ENCODE data around the gene ZNF516.
"Not testable (repeated sequence)": the region's sequence is repeated elsewhere in the genome, so short reads cannot be mapped to it uniquely, and the experiment has no call there.

ZNF516 gene

DNA sequence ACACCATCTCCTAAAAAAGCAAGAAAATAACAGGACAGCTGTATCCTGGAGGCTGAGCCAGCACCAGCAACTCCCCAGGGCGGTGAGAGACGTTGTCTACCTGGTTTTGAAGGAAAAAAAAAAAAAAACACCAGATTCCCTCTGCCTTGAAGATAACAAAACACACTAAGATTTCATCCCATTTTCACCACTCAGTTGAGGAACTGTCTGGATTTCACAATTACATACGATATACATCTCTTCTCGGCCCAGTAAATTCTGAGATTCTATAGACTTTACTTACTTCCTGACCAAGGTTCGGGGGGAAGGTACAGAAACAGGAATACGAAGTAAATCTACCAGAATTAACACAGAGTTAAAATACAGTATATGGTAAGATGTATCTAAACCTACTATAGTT lies 8.5 kb downstream of the ZNF516 start:
- Mint-ChIP-seq H3K36me3 (peaks cover 3% of the 10 kb centered on the region), H3K9me3 (no peaks in the 10 kb centered on the region), H3K27ac (no peak overlapping the region), H3K4me1 (peaks cover 45% of the 10 kb centered on the region), H3K4me3 (no peak overlapping the region), H3K27me3 (no peaks in the 10 kb centered on the region)

DNA sequence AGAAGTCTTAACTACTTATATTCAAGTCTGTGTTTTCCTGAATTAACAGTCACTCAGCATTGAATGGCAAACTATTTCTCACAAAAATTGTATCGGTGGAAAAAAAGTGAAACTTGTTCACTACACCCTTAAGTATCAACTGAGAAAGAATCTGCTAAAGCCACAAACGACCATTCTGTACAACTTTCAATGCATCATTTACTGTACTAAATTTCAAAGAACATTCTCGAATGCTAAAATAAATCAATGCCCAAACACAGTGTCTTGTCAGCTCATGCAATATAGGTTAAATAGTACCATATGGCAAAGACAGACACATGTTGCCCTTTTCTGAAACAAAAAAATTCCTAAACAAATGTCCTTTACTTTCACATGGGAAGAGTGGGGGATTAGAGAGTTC lies 9.0 kb downstream of the ZNF516 start:
- Mint-ChIP-seq H3K36me3 (peaks cover 3% of the 10 kb centered on the region), H3K27ac (no peak overlapping the region), H3K4me3 (no peak overlapping the region), H3K9me3 (no peaks in the 10 kb centered on the region), H3K27me3 (no peaks in the 10 kb centered on the region), H3K4me1 (peaks cover 48% of the 10 kb centered on the region)

DNA sequence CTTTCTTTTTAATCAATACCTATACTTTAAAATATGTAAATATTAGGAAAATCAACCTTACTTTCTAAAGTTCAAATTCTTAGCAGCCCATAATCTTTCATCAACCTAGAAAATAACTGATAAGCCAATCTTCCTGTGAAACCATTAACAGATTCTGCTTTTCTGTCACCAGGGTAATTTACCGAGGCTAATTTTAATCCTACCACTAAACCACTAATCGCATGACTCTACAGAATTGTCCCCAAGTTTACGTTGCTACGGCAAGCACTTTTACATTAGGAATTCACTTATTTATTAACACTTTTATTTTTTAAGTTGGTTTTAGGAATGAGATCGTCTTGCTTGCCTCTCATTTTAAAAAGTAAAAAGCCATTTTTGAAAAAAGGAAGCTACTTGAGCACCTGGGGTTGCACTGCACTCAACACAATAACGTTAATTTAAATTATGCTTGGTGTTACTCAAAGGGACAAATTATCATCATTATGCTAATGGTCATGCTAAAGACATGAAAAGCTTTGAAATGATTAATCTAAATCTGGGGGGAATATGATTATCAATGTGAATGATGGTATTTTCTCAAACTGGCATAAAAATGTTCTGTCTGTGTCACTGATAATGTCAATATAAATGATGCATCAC lies 10.2 kb downstream of the ZNF516 start:
- Mint-ChIP-seq H3K36me3 (peaks cover 3% of the 10 kb centered on the region), H3K4me3 (no peak overlapping the region), H3K4me1 (peaks cover 38% of the 10 kb centered on the region)

DNA sequence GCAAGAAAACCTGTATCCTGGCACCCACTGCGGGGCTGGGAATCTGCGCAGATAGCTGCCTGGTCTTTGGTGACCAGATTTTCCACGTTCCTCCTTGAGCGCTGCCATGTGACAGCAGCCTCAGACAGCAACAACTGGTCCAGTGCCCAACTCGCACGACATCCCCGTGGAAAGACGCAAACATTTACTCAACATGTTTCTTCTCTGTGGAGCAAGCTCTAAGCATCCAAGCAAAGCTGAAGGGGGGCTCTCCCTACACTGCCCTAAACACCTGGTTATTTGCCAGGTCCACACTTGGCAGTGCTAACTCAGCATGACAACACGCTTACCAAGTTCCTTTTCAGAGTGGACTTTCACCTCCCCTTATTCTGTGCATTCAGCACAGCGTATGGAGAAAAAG lies 11.3 kb downstream of the ZNF516 start:
- Mint-ChIP-seq H3K27me3 (no peaks in the 10 kb centered on the region), H3K36me3 (peaks cover 3% of the 10 kb centered on the region), H3K4me3 (no peak overlapping the region), H3K4me1 (peaks cover 37% of the 10 kb centered on the region), H3K27ac (no peak overlapping the region), H3K9me3 (no peaks in the 10 kb centered on the region)

More for the DNA sequence above, 10.2 kb downstream of the ZNF516 start:
- Mint-ChIP-seq H3K27me3 (no peaks in the 10 kb centered on the region), H3K27ac (no peak overlapping the region), H3K9me3 (no peaks in the 10 kb centered on the region)

DNA sequence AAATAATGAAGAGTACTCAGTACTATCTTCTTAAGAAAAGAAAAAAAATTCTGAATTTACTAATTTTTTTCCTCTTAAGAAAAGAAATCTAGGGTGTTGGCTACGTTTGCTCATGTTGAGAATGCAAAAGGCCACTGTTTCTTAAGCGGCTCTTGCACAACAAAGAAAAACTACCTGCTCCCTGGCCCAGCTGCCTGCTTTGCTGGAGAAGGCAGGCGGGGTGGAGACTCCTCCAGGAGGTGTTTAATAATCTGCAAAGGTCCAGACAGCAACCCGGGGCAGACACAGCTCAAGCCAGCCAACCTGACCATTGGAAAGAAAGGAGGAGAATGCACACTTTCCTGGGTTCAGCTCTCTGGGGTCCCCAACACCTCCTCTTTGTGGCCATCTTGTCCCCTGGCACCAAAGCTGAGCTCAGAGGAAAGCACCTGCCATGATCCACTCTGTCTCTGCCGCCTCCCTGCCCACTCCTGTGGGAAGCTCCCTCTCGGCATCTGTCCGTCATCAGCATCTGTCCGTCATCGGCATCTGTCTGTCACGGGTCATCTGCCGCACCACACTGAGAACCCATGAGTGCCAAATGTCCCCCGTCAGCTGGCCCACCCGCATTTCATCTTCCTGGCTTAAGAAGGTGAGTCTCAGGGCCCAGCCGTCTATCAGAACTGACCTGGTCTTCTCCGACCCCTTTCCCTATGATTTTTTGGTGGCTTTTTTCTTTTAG lies 11.9 kb downstream of the ZNF516 start:
- Mint-ChIP-seq H3K27ac (no peak overlapping the region), H3K4me1 (peaks cover 38% of the 10 kb centered on the region), H3K9me3 (no peaks in the 10 kb centered on the region), H3K36me3 (peaks cover 3% of the 10 kb centered on the region), H3K27me3 (no peaks in the 10 kb centered on the region), H3K4me3 (no peak overlapping the region)

DNA sequence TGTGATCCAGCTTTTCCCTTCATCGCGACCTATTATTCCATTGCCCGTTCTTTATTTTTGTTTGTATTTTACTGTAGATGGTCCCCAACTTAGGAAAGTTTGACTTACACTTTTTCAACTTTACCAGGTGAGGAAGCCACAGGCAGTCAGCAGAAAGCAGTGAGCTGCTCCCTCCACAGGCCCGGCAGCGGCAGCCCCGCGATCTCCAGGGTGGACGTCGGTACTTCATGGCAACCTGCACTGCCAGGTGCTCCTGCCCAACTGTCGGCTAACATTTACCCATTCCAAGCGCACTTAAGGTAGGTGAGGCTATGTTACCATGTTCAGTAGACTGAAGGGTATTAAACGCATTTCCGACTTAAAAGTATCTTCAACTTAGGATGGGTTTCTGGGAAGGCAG lies 12.8 kb downstream of the ZNF516 start:
- H3K36me3 Mint-ChIP-seq = peaks cover 3% of the 10 kb centered on the region
- no peak overlapping the region for H3K4me3 Mint-ChIP-seq
- no peak overlapping the region for H3K27ac Mint-ChIP-seq
- no peaks in the 10 kb centered on the region for H3K27me3 Mint-ChIP-seq
- H3K9me3 Mint-ChIP-seq = no peaks in the 10 kb centered on the region
- peaks cover 42% of the 10 kb centered on the region for H3K4me1 Mint-ChIP-seq

DNA sequence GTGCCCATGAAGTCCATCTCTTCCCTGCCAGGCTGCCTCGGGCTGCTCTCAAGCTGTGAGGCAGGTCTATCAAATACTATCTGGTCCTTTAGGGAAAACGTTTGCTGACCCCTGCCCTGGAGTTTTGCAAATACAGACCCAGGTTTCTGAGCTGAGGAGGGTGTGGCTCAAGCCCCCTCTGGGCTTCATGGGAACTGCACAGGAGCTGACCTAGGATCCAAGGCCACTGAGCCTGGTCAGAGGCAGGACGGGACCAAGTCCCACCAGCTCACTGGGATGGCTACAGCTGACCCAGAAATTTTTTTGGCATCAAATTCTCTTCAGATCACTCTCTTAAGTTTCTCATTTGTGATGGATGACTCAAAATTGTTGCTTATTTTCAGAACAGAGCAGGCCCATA lies 14.1 kb downstream of the ZNF516 start:
- Mint-ChIP-seq H3K27me3 (no peaks in the 10 kb centered on the region), H3K36me3 (peaks cover 3% of the 10 kb centered on the region), H3K4me1 (peaks cover 46% of the 10 kb centered on the region), H3K27ac (no peak overlapping the region), H3K4me3 (no peak overlapping the region), H3K9me3 (no peaks in the 10 kb centered on the region)

DNA sequence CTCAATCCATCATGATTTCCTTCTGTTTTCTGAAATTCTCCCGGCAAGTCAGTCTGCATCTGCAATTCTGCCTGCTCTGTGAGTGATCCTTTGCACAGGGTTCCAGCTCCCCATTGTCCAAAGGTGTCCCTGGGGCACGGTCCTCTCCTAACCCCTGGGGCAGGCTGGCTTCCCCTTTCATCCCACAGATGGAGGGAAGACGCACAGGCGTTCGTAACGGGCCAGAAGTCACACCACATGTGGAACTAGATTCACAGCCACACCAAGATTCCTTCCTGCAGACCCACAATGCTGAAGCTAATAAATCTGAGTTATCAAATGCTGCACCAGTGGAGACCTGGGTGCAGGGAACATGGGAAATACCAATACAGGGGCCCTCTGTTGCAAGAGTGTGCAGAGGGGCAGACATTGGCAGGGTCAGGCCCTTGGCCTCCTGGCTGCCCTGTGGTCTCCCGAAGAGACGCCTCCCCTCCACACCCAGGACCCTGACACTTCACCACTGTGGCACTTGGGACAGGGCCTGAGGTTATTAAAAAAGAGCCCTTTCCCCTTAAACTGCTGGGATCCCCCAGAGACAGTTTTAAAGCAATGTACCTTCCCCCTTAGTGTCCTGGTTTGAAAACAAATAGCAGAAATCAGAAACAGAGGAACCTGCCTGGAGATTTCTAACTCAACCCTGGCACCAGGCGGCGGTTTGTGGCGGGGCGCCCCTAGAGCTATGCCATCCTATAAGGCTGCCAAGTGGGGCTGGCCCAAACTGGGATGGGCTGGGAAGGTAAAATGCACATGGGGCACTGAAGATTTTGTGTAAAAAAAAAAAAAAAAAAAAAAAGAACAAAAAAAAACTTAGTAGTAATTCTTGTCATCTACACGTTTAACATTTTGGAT lies 15.4 kb downstream of the ZNF516 start:
- no peak overlapping the region for H3K27ac Mint-ChIP-seq

DNA sequence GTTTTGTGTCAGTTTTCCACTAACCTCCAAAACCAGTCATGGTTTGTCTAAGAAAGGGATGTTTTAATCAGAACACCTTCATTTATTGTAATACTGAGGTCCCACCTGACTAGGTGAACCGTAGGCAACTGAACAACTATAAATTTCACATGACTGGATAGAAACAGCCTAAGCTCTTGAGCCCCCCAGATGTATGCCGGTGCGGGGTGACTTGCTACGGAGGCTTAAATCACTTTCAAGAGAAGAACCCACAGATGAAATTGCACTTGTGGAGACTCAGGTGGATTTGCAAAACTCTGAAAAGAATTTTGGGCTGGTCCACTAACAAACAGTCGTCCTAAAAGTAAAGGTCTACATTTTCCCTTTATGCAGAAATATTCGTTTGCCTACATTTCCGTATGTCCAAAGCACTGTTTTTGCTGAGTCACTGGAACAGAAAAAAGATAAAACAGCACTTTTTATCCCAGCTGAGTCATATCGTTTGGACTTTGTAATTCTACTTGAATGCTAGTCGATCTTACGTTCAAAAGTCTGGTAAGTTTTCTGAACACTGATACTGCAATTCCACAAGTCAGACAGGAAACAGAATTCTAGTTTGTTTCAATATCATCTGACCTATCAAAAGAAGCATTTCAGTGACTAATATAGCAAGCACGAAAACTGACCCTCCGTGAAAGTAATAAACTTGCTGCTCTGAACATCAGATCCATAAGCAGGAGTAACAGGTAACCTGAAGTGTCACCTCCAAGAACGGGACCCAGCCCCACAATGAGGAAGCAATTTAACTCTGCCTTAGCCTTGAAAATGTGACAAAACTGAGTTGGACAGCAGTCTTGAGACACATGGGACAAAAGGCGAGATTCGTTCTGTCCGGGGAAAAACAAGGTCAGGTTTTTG lies 18.1 kb downstream of the ZNF516 start:
- no peaks in the 10 kb centered on the region for H3K9me3 Mint-ChIP-seq
- H3K4me3 Mint-ChIP-seq = peak overlapping the region; percentile 66
- peaks cover 75% of the 10 kb centered on the region for H3K4me1 Mint-ChIP-seq
- H3K36me3 Mint-ChIP-seq = peaks cover 1% of the 10 kb centered on the region
- H3K27ac Mint-ChIP-seq = peak overlapping the region; percentile 71
- no peaks in the 10 kb centered on the region for H3K27me3 Mint-ChIP-seq

More for the DNA sequence above, 15.4 kb downstream of the ZNF516 start:
- peaks cover 48% of the 10 kb centered on the region for H3K4me1 Mint-ChIP-seq
- H3K27me3 Mint-ChIP-seq = no peaks in the 10 kb centered on the region
- H3K36me3 Mint-ChIP-seq = peaks cover 3% of the 10 kb centered on the region
- no peaks in the 10 kb centered on the region for H3K9me3 Mint-ChIP-seq
- H3K4me3 Mint-ChIP-seq = no peak overlapping the region

DNA sequence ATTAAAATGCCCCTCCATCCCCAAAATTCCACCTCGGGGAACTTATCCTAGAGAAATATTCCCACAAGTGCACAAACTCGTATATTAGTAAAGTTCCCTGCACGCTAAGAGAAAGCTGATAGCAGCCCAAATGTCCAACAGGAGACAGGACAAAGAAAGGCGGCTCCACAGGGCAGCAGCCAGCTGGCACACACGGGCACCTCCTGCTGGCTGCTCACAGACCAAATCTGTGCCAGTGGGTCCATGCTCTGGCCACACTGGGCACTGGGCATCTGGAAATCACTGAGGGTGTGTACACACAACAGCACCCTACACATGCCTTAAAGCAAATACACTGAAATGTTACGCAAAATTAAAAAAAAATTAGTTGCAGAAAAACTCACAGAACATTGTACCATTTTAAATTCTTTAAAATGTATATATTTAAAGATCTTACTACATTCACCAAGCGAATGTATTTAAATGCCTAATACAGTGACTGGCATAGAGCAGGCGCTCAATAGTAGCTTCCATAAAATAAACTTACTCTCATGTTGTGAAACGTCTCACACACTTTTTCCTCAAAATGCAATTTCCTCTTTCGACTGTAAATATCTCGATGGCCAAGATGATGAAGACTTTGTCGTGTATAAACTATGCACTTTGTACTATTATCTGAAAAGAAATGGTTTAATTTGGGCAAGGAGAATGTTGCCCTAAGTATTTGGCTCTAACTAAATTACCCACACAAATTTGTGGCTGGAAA lies 19.4 kb downstream of the ZNF516 start:
- H3K27ac Mint-ChIP-seq = no peak overlapping the region
- H3K4me1 Mint-ChIP-seq = peaks cover 81% of the 10 kb centered on the region
- no peaks in the 10 kb centered on the region for H3K9me3 Mint-ChIP-seq
- H3K27me3 Mint-ChIP-seq = no peaks in the 10 kb centered on the region
- peaks cover 2% of the 10 kb centered on the region for H3K36me3 Mint-ChIP-seq
- no peak overlapping the region for H3K4me3 Mint-ChIP-seq

DNA sequence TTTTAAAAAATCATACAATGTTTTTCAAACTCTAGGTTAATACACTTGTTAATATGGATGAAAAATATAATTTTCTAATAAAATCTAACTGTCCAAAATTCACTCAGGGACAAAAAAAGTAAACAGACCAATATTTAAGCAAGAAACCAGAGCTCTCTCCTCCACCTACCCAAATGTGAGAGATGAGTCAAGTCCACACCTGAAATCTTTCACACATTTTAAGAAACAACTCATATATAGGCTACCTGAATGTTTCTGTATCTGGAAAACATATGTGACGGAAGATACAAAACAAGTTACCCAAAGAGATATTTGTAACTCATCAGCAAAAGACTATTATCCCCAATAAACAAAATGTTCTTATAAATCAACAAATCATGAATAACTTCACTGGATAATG lies 20.2 kb downstream of the ZNF516 start:
- H3K36me3 Mint-ChIP-seq = peaks cover 2% of the 10 kb centered on the region
- H3K4me3 Mint-ChIP-seq = no peak overlapping the region
- H3K27ac Mint-ChIP-seq = no peak overlapping the region
- no peaks in the 10 kb centered on the region for H3K9me3 Mint-ChIP-seq
- H3K27me3 Mint-ChIP-seq = no peaks in the 10 kb centered on the region
- H3K4me1 Mint-ChIP-seq = peaks cover 85% of the 10 kb centered on the region

DNA sequence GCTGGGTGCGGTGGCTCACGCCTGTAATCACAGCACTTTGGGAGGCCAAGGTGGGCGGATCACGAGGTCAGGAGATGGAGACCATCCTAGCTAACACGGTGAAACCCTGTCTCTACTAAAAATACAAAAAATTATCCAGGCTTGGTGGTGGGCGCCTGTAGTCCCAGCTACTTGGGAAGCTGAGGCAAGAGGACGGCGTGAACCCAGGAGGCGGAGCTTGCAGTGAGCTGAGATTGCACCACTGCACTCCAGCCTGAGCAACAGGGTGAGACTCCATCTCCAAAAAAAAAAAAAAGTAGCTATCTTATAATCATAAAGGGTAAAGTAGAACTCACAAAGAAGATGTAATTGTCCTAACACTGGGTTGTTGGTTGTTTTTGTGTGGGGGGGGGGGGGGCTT lies 21.5 kb downstream of the ZNF516 start:
- H3K27me3 Mint-ChIP-seq, H3K27ac Mint-ChIP-seq, H3K4me3 Mint-ChIP-seq, H3K9me3 Mint-ChIP-seq, H3K36me3 Mint-ChIP-seq: not testable (repeated sequence)
- H3K4me1 Mint-ChIP-seq = peaks cover 87% of the 10 kb centered on the region

DNA sequence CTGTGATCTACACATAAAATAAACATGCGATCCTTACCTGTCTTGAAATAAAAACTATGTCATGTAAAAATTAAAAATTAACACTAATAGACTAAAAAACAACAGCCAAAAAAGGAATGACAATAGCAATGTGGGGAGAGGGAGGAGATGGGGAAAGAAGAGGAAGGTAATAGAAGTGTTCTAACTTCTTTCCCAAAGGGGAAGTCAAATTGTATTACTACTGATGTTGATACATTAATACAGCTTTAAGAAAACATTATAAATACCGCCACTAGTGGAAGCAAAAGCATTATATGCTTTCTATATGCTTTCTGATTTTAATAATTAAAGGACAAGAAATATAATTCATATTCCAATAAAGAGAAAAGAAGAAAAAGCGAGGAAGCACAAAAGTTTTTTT lies 22.2 kb downstream of the ZNF516 start:
- H3K4me3 Mint-ChIP-seq = no peak overlapping the region
- H3K9me3 Mint-ChIP-seq = no peaks in the 10 kb centered on the region
- no peak overlapping the region for H3K27ac Mint-ChIP-seq
- H3K4me1 Mint-ChIP-seq = peaks cover 90% of the 10 kb centered on the region
- peaks cover 2% of the 10 kb centered on the region for H3K36me3 Mint-ChIP-seq
- no peaks in the 10 kb centered on the region for H3K27me3 Mint-ChIP-seq

DNA sequence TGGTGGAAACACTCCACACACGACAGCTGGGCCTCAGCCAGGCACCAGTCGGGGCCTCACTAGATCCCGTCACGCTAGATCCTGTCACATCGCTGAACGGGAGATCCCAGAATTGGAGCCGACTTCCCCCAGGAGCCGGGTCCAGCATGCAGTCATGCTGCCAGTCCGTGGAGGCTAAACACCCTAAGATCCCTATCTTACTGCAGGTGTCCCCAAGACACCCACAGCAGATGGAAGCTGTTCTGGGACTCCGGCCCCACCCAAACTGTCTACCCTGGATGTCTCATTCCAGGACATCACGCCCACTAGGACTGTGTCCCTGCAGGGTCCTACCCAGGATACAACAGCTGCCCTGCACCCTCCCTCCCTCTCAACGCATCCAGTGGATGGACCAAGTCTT lies 23.4 kb downstream of the ZNF516 start:
- Mint-ChIP-seq H3K27ac (no peak overlapping the region), H3K36me3 (peaks cover 2% of the 10 kb centered on the region), H3K27me3 (no peaks in the 10 kb centered on the region), H3K4me1 (peaks cover 87% of the 10 kb centered on the region), H3K4me3 (no peak overlapping the region), H3K9me3 (no peaks in the 10 kb centered on the region)

Measured in activated naive CD4-positive, alpha-beta T cell treated with anti-CD3 and anti-CD28 coated beads, Interleukin-2, amount 50 U/mL, for 24 hours (primary cell).